ENCODE data around the gene EIF5A2.
"Not testable (repeated sequence)": the region's sequence is repeated elsewhere in the genome, so short reads cannot be mapped to it uniquely, and the experiment has no call there.

EIF5A2 gene

DNA sequence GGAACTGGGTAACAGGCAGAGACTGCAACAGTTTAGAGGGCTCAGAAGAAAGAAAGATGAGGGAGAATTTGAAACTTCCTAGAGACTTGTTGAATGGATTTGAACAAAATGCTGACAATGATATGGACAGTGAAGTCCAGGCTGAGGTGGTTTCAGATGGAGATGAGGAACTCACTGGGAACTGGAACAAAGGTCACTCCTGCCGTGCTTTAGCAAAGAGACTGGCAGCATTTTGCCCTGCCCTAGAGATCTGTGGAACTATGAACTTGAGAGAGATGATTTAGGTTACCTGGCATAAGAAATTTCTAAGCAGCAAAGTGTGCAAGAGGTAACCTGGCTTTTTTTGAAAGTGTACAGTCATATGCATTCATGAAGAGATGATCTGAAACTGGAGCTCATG is 11.7 kb downstream of the EIF5A2 start:
- DNase-seq (ENCODE audit: low spot score): no peak

GRCh38 chr3:170896333-170896732 is 12.1 kb downstream of the EIF5A2 start:
- DNase-seq (ENCODE audit: low spot score): not testable (repeated sequence)

GRCh38 chr3:170893895-170894294 is 14.5 kb downstream of the EIF5A2 start:
- no peak for DNase-seq (ENCODE audit: low spot score)

DNA sequence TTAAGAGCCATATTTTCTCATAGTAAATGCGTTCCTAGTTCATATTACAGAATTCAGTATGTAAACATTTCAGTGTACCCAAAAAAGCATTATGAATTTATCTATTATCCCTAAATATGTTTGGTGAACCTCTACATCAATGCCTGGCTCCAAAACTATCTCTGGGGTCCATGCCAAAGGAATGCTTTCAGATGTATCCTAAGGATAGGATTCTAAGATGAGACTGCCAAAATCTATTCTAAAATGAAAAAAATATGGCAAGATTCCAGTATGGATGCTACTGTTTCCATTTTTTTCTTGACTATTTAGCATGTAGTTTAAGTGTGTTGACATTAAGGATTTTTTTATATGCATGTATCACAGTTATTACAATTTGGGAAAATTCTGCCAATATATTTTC is 18.8 kb downstream of the EIF5A2 start:
- no peak for DNase-seq (ENCODE audit: low spot score)

DNA sequence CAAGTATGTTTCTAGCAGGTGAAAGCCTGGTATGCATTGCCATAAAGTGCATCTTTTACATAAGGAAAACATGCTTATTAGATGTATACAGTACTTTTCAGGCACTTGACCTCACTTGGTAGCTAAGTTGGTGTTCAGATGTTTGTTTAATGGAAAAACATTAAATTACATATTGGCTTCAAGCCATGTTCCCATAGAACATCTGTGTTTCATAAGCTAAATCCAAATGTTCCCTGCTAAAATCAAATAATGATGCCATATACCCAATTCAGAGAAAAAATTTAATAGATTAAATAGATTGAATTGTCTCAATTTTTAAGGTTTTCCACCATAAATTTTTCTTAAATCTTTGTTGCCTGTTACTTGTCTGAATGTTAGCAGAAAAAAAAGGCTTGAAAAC is 19.3 kb downstream of the EIF5A2 start:
- DNase-seq (ENCODE audit: low spot score): no peak

DNA sequence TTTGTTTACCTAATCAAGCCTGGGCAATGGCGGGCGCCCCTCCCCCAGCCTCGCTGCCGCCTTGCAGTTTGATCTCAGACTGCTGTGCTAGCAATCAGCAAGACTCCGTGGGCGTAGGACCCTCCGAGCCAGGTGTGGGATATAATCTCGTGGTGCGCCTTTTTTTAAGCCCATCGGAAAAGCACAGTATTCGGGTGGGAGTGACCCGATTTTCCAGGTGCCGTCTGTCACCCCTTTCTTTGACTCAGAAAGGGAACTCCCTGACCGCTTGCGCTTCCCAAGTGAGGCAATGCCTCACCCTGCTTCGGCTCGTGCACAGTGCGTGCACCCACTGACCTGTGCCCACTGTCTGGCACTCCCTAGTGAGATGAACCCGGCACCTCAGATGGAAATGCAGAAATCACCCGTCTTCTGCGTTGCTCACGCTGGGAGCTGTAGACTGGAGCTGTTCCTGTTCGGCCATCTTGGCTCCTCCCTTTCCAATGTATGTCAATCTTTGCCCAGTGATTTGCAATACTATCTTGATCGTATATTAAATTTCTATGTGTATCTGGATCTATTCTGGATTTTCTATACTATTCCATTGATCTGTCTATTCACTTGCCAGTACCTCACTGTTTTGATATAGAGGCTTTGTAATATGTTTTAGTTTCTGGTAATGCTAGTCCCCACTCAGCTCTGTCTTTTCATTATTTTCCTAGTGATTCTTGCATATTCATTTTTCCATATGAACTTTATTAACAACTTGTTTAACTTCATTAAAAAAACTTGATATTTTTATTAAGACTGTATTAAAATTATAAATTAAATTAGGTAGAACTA is 24.1 kb downstream of the EIF5A2 start:
- peak; percentile 26 for DNase-seq (ENCODE audit: low spot score)

DNA sequence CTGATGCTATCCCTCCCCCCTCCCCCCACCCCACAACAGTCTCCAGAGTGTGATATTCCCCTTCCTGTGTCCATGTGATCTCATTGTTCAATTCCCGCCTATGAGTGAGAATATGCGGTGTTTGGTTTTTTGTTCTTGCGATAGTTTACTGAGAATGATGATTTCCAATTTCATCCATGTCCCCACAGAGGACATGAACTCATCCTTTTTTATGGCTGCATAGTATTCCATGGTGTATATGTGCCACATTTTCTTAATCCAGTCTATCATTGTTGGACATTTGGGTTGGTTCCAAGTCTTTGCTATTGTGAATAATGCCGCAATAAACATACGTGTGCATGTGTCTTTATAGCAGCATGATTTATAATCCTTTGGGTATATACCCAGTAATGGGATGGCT is 29.7 kb downstream of the EIF5A2 start:
- not testable (repeated sequence) for DNase-seq (ENCODE audit: low spot score)

DNA sequence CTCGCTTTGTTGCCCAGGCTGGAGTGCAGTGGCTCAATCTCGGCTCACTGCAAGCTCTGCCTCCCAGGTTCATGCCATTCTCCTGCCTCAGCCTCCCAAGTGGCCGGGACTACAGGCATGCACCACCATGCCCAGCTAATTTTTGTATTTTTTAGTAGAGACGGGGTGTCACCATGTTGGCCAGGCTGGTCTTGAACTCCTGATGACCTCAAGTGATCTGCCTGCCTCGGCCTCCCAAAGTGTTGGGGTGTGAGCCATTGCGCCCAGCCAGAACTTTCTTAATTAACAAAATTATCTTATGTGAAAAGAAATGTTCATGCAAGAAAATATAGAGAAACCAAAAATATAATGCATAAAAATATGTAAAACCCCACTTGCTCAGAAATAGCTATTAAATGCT is 31.1 kb downstream of the EIF5A2 start:
- not testable (repeated sequence) for DNase-seq (ENCODE audit: low spot score)

DNA sequence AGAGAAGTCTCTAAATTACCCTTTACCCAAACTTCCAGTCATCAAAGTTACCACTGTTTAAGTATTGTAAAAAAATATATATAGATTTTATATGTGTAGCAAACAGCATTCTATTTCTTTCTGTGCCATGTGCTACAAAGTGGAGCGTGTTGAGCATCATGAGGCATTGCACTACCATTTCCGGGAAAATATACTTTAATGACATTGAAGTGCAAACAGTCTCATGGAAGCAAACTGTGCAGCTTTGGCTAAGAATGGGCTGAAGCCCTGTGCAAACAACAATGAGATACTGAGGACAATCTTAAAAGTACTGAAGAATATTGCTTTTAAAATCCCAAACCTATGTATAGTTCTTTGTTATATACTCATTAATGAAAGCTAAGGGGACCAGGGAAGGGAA is 31.9 kb downstream of the EIF5A2 start:
- no peak for DNase-seq (ENCODE audit: low spot score)

GRCh38 chr3:170869645-170870593 is 38.5 kb downstream of the EIF5A2 start, which contains the start of gene RPL22L1:
Gene RPL22L1 (minus strand): TSS chr3:170870195. CDS start chr3:170870167, 28 bp downstream.
- DNase-seq (ENCODE audit: low spot score): peak; percentile 97

GRCh38 chr3:170869239-170869590 is 39.2 kb downstream of the EIF5A2 start:
- DNase-seq (ENCODE audit: low spot score): no peak

GRCh38 chr3:170868577-170869238 is 39.7 kb downstream of the EIF5A2 start:
- DNase-seq (ENCODE audit: low spot score): no peak

DNA sequence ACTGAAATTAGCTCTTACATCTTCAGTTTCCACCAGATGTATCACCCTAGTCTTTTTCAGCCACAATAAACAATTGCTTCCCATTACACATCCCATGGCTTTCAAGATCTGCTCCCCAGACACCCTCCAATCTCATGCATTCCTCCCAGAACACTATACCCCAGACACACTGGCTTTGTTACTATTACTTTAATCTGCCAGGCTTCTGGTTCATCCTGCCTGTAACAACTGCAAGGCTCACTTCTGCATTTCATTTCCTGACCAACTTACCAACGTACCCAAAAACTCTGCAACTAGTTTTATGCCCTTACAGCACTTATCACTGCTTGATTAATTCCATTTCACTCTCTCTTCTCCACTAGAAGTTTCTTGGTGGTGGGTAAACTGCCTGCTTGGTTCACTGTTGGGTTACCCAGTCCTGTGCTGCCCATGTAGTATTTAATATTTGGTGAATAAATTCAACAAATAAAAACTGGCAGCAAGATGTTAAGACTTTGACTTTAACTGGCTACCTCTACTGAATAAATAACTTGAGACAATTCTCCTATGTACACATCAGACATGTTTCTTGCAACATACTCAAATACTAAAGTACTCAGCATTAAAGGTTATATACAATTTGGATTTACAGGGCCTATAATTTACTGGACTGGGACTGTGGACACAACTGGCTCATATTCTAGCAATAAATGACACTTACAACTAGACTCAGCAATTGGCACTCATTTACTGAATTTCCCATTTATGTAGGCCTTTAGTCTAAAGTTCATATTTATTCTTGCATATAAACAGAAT is 41.1 kb downstream of the EIF5A2 start:
- DNase-seq (ENCODE audit: low spot score): no peak

GRCh38 chr3:170866499-170866898 is 41.9 kb downstream of the EIF5A2 start:
- no peak for DNase-seq (ENCODE audit: low spot score)

GRCh38 chr3:170865209-170866094 is 43.0 kb downstream of the EIF5A2 start:
- DNase-seq (ENCODE audit: low spot score): peak; percentile 44

- no peak for DNase-seq (ENCODE audit: low spot score)
Observed at GRCh38 chr3:170864525-170865208, 43.8 kb downstream of the EIF5A2 start.

- no peak for DNase-seq (ENCODE audit: low spot score)
Observed at GRCh38 chr3:170863816-170864215, 44.6 kb downstream of the EIF5A2 start.

- no peak for DNase-seq (ENCODE audit: low spot score)
Observed at GRCh38 chr3:170862618-170863374, 45.6 kb downstream of the EIF5A2 start.

DNA sequence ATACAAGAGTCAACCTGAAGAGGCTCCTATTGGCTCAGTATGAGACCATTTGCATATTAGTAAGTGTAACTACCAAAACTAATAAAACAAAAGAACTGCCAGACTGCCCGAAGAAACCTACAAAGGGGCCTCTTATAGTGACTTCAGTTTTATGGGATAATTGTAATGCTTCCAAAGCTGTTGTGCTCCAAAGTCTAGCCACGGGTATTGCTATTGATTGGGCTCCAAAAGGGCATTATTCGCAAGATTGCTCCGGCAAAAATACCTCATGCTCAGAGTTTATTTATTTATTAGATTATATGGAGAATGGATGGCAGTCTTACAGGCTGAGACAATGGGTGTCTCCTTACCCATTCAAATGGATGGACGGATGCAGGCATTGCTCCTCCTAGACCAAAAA is 49.8 kb downstream of the EIF5A2 start:
- DNase-seq (ENCODE audit: low spot score): no peak
